Gastrocnemius medialis (tissue), 4 donors: ENCODE results near the gene PACRGL.

Experiments
- CTCF ChIP-seq, 5 experiments: fragments of 450-650 bp in 3 of 5; fragments of 200-600 bp in 2 of 5; sonication (generic) in 2 of 5; IDR thresholded peaks in 4 of 5; conservative IDR thresholded peaks in 1 of 5; 1 replicate in 4 of 5; 2 replicates in 1 of 5; pipeline ENCODE4 v1.5.1; 2016 to 2019; ENCODE audit warnings: antibody characterized with exemption in 5 of 5, mild to moderate bottlenecking in 3 of 5, moderate library complexity in 3 of 5
- POLR2A ChIP-seq, 2 donors: fragments of 450-650 bp; IDR thresholded peaks; one replicate each; pipeline ENCODE4 v1.6.1; 2017; ENCODE audit warnings: antibody characterized with exemption in 2 of 2, mild to moderate bottlenecking in 2 of 2, moderate library complexity in 2 of 2

GRCh38 chr4:20662851-20663250 is 37.4 kb upstream of the PACRGL start:
- no peak for TF ChIP-seq CTCF (IDR thresholded peaks at IDR 0.05 in 4 of 5, conservative IDR thresholded peaks at IDR 0.05 in 1 of 5)
- TF ChIP-seq POLR2A (IDR thresholded peaks at IDR 0.05) = no peak
